Neural cell (in vitro differentiated cells): Measurements from ENCODE around the gene AP2A2. TPM values are rescaled to one million over a fixed set of nuclear protein-coding genes. Genes with fewer than 3 reads are reported as not detected.

Experiments used
- H2AFZ ChIP-seq: fragments of 200-600, 300-800 bp; sonication (generic), shearing (Covaris generic); 2 replicates; pipeline ENCODE4 v1.6.0; 2014; ENCODE audit warnings: low read depth, mild to moderate bottlenecking, antibody characterized with exemption, low read length, moderate library complexity
- H3F3A ChIP-seq: fragments of 200-600 bp; shearing (Covaris generic); 2 replicates; pipeline ENCODE4 v1.6.1; 2016; ENCODE audit warnings: mild to moderate bottlenecking, moderate library complexity, mixed read lengths, antibody characterized with exemption, low read length; ENCODE audit not compliant: insufficient read depth, poor library complexity, severe bottlenecking
- H3K27ac ChIP-seq: fragments of 200-600, 300-800 bp; sonication (generic), shearing (Covaris generic); 2 replicates; pipeline ENCODE4 v1.5.1; 2014; ENCODE audit warnings: mild to moderate bottlenecking, low read length, moderate library complexity
- H3K27me3 ChIP-seq: fragments of 300-800, 200-600 bp; sonication (generic), shearing (Covaris generic); 2 replicates; pipeline ENCODE4 v1.6.0; 2014; ENCODE audit warnings: mild to moderate bottlenecking, low read depth, low read length, moderate library complexity; ENCODE audit not compliant: insufficient read depth
- H3K36me3 ChIP-seq: fragments of 300-800, 200-600 bp; sonication (generic), shearing (Covaris generic); 2 replicates; pipeline ENCODE4 v1.5.1; 2014; ENCODE audit warnings: mild to moderate bottlenecking, antibody characterized with exemption, low read length, moderate library complexity; ENCODE audit not compliant: insufficient read depth
- H3K4me2 ChIP-seq: fragments of 300-800, 200-600 bp; sonication (generic), shearing (Covaris generic); 2 replicates; pipeline ENCODE4 v1.6.0; 2014; ENCODE audit warnings: mild to moderate bottlenecking, low read length
- H3K4me3 ChIP-seq: fragments of 300-800, 200-600 bp; sonication (generic), shearing (Covaris generic); 2 replicates; pipeline ENCODE4 v1.5.1; 2014; ENCODE audit warnings: mild to moderate bottlenecking, low read length, moderate library complexity
- H3K79me2 ChIP-seq: fragments of 200-600 bp; shearing (Covaris generic); replicated peaks from 2 replicates; pipeline ENCODE4 v1.6.0; 2014; ENCODE audit warnings: mild to moderate bottlenecking, low read length, moderate library complexity; ENCODE audit not compliant: insufficient read depth
- H3K9ac ChIP-seq: fragments of 300-800, 200-600 bp; sonication (generic), shearing (Covaris generic); 2 replicates; pipeline ENCODE4 v1.6.1; 2016; ENCODE audit warnings: mild to moderate bottlenecking, low read length, mixed read lengths
- H3K9me2 ChIP-seq: fragments of 200-600 bp; shearing (Covaris generic); 2 replicates; pipeline ENCODE4 v1.6.1; 2016; ENCODE audit warnings: mild to moderate bottlenecking, low read length, mixed read lengths; ENCODE audit not compliant: insufficient read depth
- H3K9me3 ChIP-seq: fragments of 200-600, 300-800 bp; sonication (generic), shearing (Covaris generic); 2 replicates; pipeline ENCODE4 v1.6.1; 2016; ENCODE audit warnings: mild to moderate bottlenecking, mixed run types, low read length, moderate library complexity, mixed read lengths
- H4K20me1 ChIP-seq: fragments of 200-600 bp; shearing (Covaris generic); 2 replicates; pipeline ENCODE4 v1.6.1; 2016; ENCODE audit warnings: mild to moderate bottlenecking, mixed run types; ENCODE audit not compliant: insufficient read depth
- EP300 ChIP-seq: fragments of 450-650 bp; conservative IDR thresholded peaks from 2 replicates; pipeline ENCODE4 v1.6.1; 2014; ENCODE audit warnings: antibody characterized with exemption, mild to moderate bottlenecking, moderate library complexity; ENCODE audit not compliant: poor library complexity, severe bottlenecking
- EZH2 ChIP-seq: fragments of 200-600, 300-800 bp; shearing (Covaris generic), sonication (generic); IDR thresholded peaks from 2 replicates; pipeline ENCODE4 v1.6.1; 2014; ENCODE audit warnings: antibody characterized with exemption, low read length, borderline replicate concordance, mild to moderate bottlenecking; ENCODE audit not compliant: insufficient read depth, poor library complexity, severe bottlenecking
- POLR2AphosphoS5 ChIP-seq: IDR thresholded peaks from 2 replicates; pipeline ENCODE4 v1.6.1; 2012
- RAD21 ChIP-seq: fragments of 450-650 bp; conservative IDR thresholded peaks from 2 replicates; pipeline ENCODE4 v1.6.1; 2014; ENCODE audit warnings: antibody characterized with exemption, mild to moderate bottlenecking, moderate library complexity
- SMC3 ChIP-seq: fragments of 450-650 bp; conservative IDR thresholded peaks from 2 replicates; pipeline ENCODE4 v1.6.1; 2014; ENCODE audit warnings: antibody characterized with exemption, mild to moderate bottlenecking, moderate library complexity; ENCODE audit not compliant: poor library complexity
- TAF1 ChIP-seq: IDR thresholded peaks from 2 replicates; pipeline ENCODE4 v1.6.1; 2012; ENCODE audit warnings: low read depth
- polyA plus RNA-seq: library from polyadenylated mRNA; depleted of rRNA; stranded (reverse); fragments of >200 nt; gene quantifications from 2 replicates; pipeline ENCODE4 v1.2.3, GENCODE V29; 2014
- TF ChIP-seq, protein P1 (sequence below): IDR thresholded peaks from 2 replicates; pipeline ENCODE4 v1.6.1; 2012; ENCODE audit warnings: borderline replicate concordance

AP2A2 gene
- polyA plus RNA-seq, 1 donor from 2014 or later = 46.5 TPM

DNA sequence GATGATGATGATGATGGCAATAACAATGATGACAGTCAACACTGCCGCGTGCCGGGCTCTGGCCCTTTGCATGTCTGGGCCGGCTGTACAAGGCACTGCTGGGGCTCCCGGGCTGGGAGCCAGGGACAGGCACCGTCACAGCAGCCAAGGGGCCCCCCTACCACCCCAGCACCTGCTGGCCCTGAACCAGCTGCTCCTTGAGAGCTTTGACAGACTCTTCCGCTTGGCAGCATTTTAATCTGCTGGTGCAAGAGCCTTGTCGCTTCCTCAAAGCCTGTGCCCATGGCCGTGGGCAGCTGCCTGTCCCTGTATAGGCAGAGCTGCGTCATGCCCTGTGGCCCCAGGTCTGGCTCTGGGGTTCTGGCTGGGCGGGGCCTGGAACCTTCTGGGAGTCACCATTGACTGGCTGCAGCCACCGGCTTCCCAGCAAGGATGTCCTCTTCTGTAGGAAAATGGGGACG is 123.8 kb downstream of the AP2A2 start:
- Histone ChIP-seq H2AFZ (no peak overlapping the region), H3K79me2 (no peaks in the 10 kb centered on the region), H3K4me3 (no peak overlapping the region), H3K27me3 (no peaks in the 10 kb centered on the region), H3K4me2 (no peak overlapping the region), H4K20me1 (no peaks in the 10 kb centered on the region), H3F3A (no peaks in the 10 kb centered on the region), H3K9me3 (no peaks in the 10 kb centered on the region), H3K9me2 (no peaks in the 10 kb centered on the region), H3K27ac (no peak overlapping the region), H3K9ac (no peak overlapping the region), H3K36me3 (no peaks in the 10 kb centered on the region)
- no peak for TF ChIP-seq EZH2
- TF ChIP-seq, protein P1, sequence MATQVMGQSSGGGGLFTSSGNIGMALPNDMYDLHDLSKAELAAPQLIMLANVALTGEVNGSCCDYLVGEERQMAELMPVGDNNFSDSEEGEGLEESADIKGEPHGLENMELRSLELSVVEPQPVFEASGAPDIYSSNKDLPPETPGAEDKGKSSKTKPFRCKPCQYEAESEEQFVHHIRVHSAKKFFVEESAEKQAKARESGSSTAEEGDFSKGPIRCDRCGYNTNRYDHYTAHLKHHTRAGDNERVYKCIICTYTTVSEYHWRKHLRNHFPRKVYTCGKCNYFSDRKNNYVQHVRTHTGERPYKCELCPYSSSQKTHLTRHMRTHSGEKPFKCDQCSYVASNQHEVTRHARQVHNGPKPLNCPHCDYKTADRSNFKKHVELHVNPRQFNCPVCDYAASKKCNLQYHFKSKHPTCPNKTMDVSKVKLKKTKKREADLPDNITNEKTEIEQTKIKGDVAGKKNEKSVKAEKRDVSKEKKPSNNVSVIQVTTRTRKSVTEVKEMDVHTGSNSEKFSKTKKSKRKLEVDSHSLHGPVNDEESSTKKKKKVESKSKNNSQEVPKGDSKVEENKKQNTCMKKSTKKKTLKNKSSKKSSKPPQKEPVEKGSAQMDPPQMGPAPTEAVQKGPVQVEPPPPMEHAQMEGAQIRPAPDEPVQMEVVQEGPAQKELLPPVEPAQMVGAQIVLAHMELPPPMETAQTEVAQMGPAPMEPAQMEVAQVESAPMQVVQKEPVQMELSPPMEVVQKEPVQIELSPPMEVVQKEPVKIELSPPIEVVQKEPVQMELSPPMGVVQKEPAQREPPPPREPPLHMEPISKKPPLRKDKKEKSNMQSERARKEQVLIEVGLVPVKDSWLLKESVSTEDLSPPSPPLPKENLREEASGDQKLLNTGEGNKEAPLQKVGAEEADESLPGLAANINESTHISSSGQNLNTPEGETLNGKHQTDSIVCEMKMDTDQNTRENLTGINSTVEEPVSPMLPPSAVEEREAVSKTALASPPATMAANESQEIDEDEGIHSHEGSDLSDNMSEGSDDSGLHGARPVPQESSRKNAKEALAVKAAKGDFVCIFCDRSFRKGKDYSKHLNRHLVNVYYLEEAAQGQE = no peak
- TF ChIP-seq POLR2AphosphoS5 = no peak
- TF ChIP-seq RAD21 = no peak
- no peak for TF ChIP-seq TAF1
- TF ChIP-seq EP300 = no peak

- TF ChIP-seq SMC3 (no peak), EZH2 (no peak), EP300 (no peak)
- TF ChIP-seq, protein P1 = no peak
- Histone ChIP-seq H3K27me3 (no peaks in the 10 kb centered on the region), H3K27ac (no peak overlapping the region), H3K36me3 (no peaks in the 10 kb centered on the region), H4K20me1 (no peaks in the 10 kb centered on the region), H3K9me2 (no peaks in the 10 kb centered on the region), H3K9ac (no peak overlapping the region), H3K4me3 (no peak overlapping the region), H3F3A (no peaks in the 10 kb centered on the region), H2AFZ (no peak overlapping the region), H3K9me3 (no peaks in the 10 kb centered on the region), H3K79me2 (no peaks in the 10 kb centered on the region), H3K4me2 (no peak overlapping the region)
Measured at GRCh38 chr11:1049911-1050580, 124.4 kb downstream of the AP2A2 start.
